DMS 273 (cell line): Measurements from ENCODE around the gene DYSF.

Experiments used
- DNase-seq: peaks from one replicate; lab custom pipeline; 2025; ENCODE audit not compliant: unreplicated experiment; lab: John Stamatoyannopoulos, UW

Gene DYSF

DNA sequence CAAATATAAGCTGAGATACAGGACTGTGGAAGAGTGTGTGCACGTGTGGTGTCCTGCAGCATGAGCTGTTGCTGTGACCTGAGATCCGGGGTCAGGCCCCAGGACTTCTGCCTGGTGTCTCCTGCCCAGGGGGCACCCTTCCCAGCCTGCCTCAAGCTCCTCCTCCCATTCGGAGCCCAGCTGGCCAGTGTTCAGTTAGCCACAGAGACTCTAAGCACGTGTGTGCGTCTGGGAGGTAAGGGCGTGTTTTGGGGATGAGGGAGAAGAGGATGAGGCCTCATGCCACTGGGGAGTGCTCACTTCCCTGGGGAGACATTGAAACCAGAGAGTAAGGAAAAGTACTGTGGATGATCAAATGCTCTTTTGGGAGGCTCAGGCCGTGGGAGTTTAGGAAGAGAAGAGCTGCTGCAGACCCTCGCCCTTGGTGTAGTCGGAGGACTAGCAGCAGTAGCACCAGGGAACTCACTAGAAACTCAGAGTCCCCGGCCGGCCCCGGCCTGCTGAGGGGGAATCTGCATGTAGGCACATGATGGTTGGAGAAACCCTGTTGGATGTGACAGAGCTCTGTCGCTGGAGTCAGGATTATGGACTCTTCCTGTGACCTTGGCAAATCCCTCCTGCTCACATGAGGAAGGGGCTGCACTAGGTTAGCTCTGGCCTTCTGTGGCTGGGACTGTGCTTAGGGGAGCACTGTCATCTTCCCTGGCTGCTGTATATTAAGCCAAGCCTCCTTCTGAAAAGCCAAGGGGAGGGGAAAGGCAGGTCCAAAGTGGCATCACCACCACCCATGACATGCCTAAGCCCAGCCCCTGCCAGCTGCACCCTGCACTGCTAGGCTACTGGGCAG is 231.1 kb downstream of the DYSF start:
- no peak for DNase-seq

DNA sequence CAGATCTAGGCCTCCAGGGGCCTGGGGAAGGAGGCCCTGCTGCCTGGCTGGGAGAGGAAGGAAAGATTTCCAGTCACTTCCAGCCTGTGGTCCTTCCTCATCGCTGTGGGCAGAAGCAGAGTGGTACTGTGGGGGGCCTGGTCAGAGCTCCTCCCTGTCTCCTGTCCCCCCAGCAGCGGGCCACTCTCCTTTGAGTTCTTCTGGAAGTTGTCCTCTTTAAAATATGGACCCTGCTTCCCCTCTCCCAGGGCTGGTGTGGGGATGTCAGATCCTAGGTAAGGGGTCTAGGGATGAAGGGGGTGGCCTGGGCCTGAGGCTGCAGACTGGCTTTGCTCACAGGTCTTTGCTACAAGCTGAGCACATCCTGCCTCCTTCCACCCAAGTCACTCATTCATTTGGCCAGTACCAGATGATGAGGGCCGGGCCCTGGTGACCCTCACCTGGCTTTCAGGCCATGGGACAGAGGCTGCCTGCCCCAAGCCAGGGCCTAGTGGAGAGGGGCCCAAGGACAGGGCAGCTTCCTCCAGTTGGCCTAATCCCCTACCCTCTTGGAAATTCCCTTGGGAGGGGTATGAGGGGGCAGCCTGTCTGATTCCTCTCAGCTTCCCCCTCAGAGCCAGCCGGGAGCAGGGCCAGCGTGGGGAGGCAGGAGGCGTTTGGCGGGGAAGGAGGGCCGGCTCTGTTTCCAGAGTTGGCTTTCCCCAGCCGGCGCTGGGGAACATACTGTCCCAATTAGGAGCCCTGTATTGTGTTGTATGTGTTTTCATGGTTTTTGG is 231.9 kb downstream of the DYSF start:
- no peak for DNase-seq

DNA sequence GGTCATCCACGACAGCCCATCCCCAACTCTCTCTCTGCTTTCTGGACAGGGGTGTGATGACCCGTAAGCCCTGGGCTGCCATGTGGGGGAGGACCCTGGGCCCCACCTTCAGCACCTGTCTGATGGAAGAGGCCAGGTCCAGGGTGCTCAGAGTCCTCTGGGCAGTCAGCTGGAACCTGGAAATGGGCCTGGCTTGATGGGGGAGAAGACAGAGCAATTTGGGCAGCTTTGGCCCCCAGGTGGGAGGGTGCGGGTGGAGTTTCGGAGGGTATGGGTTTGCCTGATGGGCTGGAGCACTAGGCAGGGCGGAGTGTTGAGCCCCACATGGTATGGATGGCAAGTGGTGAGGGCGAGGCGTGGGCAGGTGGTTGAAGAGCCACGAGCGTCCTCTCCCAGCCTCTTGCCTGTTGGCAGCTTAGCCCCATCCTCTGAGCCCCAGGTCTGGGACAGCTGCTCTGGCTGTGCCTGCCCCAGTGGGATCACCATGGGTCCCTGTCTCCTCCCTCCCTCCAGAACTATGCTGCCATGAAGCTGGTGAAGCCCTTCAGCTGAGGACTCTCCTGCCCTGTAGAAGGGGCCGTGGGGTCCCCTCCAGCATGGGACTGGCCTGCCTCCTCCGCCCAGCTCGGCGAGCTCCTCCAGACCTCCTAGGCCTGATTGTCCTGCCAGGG is 232.7 kb downstream of the DYSF start:
- DNase-seq, result no peak

DNA sequence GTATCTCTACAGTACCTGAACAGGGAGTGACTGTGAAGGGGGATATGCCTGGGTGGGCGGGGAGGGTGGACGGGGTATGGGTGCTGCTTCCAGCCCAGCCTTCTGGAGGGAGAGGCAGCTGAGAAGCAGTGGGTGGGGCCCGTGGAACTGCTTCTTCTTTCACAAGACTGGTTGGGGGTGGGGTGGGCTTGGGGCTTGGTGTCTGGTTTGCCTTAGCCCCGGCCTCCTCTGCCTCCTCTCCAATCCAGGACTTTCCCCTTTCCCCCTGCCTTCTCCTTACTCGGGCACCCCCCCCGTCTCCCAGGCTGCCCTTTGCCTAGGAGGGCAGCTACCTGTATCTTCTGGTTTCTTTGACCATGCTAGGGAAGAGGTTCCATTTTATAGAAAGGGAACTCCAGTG is 233.4 kb downstream of the DYSF start:
- no peak for DNase-seq

DNA sequence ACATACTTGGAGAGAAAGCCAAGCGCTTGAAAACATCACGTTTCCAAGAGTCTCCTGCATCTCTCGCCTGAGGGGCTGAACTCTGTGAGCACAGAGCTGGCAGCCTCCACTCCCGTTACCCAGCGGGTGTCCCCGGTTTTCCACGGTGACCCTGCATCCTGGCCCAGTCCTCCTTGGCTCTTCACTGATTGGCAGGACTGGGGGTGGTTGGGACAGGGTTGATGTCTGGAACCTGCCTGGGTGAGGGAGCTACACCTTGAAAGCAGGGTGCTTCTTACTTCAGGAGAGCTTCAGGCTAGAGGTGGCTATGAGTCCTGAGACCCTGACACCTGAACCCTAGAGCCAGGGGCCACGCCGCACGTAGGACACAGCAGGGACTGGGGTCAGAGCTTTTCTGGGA is 234.1 kb downstream of the DYSF start:
- no peak for DNase-seq

DNA sequence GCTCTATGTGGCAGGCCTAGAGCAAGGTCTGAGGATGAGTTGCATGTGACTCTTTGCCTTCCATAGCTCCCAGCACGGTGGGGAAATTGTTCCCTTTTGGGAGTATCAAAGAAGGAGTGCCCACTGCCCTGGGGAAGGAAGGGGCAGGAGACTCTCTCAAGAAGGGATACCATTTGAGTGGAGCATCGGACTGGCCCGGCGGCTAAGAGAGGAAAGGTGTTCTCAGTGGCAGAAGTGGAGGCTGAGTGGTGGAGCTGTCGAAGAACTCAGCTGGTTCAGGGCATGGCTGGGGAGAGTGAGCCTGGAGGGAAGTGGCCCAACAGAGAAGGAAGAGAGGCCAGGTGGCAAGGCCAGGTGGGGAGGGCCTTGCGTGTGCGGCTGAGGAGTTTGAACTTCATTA is 235.2 kb downstream of the DYSF start:
- DNase-seq, result no peak

DNA sequence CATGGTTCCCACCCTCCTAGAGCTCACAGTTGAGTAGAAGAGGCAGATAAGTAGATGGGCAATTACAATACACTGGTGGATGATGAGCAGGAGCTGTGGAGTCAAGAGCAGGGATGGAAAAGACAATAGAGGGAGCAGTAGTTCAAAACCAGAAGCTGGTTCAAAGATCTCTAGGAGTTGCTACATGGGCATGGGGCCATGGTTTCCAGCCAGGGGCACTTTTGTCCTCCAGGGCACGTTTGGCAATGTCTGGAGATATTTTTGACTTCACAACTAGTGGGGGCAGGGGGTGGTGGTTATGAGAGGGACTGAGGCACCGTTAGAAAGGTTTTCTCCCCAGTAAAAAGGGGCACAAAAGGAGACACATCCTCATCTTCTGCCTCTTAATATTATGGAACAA is 236.0 kb downstream of the DYSF start:
- no peak for DNase-seq

DNA sequence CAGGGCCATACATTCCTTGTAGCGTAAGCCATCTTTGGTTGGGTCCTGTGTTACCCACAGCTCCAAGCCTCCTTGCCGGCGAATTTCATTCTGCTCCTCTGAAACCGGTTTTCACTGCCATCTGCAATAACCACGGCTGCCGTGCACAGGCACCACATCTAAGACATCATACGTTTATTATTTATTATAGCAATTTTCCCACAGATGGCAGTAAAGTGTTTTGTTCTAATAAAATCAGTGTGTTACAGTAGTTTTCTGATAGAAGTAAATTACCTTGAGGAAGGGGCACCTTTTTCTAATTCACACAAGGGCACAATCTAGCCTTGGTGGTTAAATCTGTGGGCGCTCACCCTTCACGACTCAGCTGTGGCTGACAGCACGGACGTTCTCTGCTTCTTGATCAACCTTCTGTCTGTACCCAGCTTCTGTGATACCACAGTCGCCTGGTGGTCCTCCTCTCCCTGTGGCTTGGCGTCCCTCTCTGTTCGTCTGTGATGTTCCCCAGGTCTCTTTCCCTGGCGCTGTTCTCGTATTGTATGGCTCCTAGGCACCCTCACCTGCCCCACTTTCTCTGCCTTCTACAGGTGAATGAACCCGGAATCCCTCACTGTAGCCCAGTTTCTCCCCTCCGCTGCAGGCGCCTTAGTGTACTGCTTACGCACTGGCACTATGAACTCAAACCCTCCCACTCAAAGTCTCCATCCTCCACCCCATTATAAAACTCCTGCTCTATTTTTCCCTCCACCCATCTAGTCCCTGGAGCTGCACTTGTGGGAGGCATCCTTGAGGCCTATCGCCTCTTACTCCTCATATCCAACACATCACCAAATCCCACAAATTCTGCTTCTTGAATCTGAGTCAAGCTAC is 236.8 kb downstream of the DYSF start:
- DNase-seq, result no peak

DNA sequence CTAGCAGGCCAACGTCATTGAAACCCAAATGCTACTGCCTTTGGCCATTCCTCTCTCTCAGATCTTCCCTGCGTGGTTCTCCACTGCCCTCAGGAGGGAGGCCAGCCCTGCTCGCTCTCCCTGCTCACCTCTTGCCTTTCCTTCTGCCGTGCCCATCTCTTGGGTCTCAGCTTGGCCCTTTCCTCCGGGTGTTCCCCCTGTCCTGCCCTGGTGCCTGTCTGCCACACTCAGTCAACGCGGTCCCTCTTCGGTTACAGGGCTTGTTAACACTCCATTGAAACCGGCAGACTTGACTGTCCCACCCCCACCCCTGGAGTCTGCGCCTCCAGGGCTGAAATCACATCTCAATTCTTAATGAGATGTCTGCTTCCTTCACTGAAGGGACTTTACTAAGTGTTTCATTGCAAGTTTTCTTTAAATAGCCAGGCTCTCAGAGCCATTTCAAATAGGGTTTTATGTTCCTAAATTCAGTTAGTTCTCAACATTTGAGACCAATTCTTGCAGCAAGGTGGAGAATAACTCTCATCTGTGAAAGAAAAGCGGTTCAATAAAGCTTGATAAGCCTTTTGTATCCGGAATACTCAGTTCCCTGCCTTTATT is 237.6 kb downstream of the DYSF start:
- no peak for DNase-seq

DNA sequence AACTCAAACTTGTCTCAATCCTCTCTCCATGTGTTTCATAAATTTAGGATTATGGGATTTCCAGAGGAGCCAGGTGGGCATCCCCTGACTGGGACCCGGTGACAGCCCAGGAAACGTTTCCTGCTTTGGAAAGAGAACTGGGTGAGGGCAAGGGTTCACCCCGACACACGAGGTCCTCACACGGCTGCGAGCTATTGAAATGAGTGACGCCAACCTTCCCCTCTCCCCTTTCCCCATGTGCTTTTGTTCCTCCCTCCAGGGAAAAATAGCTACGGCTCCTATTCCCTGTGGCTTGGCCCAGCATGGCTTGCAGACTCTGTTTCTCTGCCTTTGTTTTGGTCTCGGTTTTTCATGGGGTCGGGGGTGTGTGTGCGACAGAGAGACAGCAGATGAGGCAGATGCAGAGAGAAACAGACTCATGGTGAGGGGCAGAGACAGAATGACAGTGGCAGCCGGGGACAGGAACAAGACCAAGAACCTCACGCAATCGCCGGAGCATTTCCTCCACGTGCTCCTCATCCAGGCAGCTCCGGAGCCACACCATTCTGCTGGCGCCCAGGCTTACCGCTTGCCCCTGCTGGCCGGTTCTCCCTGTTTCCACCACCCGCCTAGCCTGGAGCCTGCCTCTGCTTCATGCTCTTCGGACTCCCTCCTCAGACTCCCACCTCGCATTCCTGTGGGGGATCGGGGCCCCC is 238.5 kb downstream of the DYSF start:
- DNase-seq, result no peak

DNA sequence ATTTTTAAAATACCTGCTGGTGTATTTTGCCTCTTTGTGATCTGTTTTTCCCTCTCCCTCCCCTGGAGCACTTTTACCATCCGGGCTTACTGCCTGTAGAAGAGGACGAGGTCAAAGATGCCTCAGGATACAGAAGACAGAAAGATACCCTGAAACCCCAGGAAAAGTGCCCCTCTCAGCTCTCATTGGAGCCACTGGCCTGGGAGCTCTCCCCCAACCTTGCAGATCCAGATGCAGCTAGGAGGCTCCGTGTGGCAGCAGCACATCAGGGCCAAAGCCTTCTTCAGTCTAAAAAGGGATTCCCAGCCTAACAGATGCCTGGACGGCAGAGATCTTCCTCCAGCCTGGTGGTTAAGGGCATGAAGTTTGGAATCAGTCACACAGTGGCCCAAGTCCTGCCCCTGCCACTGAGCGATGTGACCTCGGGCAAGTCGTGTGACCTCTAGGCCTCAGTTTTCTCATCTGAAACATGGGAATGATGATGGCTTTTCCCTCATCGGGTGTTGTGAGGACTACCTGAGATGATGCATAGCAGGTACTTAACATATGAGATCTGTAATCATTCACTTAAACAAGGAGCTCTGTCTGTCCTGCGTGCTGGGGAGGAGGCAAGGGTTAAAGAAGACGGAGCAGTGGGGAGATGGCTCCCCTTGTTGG is 239.4 kb downstream of the DYSF start:
- no peak for DNase-seq

DNA sequence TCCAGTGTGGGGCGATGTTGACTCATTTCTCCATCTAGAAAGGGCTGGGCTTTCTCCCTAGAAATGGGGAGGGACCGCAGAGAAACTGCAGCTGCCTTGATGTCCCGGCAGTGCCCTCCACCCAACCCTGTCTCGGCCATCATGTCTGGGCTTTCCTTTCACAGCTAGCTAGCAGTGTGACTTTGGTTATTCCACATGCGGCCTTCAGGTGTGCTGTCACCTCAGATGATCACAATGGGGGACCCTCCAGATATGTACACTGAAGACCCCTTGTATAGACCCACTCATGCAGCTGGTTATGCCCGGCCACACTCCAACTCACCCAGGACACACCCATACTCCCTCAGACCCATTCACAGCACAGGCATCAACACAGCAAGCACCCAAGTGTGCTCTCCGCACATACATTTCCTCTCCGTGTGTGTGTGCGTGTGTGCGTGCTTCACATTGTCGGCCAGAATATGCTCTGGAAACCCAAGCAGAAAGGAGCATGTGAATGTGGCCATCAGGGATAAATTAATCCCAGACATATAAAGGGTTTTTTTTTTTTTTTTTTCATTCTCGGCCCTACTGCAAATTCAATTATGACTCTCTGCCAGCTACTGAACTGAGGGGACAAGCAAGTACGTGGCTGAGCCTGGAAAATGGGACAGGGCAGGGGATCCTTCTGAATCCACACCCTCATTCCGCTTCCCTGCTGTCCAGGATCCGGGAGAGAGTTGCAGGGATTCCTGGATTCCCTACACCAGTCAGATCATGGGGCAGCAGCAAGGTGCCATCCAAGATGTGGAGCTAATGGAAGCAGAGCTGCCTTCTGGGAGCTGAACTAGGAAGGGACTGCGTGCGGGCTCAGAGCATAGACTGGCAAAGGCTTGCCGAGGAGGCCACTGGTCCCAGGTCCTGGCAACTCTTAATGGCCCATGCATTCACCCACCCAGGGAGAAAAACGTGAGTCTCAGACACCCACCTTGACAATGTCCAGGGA is 240.2 kb downstream of the DYSF start:
- DNase-seq, result no peak

DNA sequence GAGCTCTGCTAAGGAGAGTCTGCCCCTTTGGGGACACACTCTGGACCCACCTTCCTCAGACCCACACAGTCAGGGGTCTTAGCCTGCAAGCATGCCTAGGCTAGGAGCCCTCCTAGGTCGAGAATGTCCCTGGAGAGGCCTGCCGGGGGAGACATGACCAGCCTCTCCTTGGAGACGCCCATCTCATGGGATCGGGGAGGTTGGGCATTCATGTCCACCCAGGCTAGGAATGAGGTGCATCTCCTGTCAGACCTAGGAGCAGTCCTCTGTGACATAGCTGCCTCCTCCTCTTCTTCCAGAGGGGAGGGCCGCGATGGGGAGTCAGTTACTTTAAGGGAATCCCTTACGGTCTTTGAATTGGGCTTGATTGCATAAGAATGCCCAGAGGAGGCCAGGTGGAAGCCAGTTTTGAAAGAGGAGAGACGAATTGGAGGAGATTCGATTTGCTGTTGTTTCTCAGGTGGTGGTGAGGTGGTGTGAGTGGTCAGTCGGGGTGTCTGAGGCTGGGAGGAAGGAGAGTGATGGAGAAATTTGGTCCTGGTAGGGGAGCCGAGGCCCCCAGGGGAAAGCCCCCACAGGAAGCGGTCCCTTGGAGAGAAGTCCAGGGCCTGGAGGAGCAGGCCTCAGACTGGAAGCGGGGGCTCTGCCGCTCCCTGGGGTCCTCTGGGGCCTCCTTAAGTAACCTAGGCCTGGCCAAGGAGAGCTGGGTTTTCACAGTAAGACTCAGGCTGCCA is 241.3 kb downstream of the DYSF start:
- no peak for DNase-seq

DNA sequence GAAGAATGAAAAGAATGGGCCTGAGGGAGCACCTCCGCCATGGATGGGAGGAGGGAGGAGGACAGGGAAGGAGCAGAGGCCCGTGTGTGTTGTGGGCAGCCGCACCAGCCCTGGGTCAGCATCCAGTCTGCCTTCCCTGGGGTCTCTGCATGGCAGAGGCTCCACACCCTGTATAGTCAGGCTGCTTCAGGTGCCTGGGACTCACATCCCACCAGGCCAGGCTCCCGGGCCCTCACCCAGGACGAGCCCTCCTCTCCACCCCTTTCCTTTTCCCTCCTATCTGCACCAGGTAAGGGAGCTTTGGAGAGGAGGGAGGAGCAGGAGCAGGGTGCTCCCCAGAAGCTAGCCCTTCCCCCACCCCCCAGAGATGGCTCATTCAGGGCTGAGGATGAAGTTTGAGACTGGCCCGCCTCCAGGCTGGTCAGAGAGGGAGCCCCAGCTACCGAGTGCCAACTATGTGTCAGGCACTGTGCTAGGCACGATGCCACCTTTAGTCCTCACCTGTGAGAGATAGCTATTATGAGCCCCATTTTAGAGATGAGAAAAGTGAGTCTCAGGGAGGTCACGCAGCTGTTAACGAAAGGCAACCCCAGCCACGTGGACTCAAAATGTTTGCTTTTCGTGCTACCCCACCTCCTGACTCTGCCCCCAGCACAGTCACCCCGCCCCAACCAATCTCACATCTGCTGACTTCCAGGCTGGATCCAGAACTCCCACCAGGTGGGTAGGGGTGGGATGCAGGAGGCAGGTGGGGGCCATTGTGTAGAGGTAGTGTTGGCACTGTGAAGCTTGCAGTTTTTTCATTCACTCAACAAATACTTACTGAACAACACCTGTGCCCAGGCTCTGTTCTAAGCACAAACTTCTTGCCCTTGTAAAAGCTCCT is 242.1 kb downstream of the DYSF start:
- no peak for DNase-seq

DNA sequence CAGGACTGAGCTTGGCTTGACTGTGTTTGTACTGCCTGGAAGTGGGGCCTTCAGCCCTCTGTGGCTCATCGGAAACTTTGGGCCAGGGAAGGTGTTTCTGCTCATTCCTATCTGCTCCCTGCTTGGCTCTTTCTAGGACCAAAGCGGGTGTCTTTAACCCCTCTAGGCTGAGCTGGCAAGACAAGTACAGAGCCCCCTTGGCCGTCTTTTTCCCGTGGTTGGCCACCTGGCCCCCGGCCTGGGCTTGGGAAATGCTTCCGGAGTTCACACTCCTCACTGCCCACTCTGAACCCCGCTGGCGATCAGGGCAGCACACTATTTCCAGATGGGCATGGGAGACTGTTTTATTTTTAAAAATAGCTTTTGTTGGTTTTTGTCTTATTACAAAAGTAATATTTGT is 243.0 kb downstream of the DYSF start:
- no peak for DNase-seq
